Stimulated activated CD4-positive, alpha-beta T cell treated with anti-CD3 and anti-CD28 coated beads, Interleukin-1b, Interleukin-23, amount 100 ng/mL, for 4 hours (primary cell): Measurements from ENCODE around the gene TRIP13.

Source experiments
- DNase-seq, 2 donors: peaks; one replicate each; pipeline ENCODE4 v3.0.0-alpha.2; 2020; ENCODE audit warnings: low read depth in 2 of 2

Gene TRIP13

DNA sequence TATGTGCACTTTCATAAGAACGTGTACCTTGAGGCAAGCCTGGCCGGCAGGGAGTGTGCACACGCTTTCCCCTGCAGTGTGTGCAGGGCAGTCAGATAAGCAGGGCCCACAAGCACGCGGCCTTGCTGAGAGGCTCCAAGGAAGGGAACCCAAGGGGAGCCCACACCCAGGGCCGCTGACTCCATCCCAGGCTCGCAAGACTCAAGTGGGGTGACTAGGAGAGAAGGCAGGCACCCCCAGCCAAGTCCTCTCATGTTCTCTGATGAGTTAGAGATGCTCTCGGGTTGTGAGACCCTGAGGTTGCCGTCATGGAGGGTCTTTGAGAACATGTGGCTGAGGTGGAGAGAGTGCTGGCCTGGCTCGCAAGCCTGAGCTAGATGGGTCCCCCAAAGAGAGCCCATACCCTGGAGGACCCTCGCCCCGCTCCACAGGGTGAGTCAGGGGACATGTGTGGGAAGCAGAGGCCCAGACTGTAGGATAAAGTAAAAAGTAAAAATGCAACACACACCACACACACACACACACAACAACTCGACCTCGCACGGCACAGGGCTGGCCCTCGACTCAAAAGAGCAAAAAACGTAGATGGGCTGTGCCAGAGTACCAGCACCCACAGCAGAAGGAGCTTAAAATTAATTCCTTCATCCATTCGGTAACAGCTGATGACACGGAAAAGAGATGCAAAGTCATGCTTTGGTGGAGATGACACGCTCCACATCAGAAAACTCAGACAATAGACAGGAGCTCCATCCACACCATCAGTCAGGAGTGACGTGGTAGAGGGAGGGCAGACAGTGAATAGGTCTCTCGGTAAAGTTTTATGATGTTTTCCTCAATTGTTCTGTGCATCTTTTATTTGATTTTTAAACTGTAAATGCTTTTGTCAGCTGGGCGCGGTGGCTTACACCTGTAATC is 61.1 kb downstream of the TRIP13 start:
- no peak for DNase-seq

DNA sequence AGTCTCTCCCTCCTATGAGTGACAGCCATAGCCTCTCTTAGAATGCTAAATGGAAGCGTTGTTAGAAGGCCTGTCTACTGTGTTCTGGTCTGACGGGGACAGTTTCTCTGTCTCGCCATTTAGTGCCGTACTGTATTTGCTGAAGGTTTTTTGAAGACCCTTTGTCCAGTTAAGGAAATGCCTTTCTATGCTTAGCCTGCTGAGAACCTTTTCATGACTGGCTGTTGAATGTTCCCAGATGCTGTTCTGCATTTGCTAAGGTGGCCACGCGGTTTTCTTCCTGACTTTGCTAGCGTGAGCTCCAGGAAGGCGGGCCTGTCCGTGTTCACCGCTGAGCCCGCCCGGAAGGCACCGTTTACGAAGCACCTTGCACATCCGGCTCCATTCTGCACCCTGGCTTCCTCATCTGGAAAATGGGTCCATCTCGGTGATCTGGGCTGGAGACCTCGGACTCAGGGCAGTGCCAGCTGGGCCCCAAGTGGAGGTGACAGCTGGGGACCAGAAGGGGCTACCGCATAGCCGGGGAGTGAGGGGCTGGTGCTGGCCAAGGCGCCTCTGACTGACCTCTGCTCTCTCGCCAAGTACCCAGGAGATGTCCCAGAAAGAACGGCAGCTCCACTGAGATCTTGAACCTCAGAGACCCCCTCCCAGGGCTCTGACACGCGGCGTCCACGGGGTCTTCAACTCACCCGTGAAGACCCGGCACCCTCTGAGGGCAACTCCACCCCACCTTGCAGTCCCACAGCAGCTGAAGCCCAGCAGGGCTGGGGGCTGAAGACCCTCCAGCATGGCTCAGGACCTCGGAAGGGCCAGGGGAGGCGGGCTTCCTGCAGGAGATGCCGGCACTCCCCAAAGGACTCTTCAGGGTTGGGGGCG is 63.4 kb downstream of the TRIP13 start:
- no peak for DNase-seq

- no peak for DNase-seq
These were observed 64.5 kb downstream of the TRIP13 start for GRCh38 chr5:956941-957747.

- DNase-seq, result no peak
These were observed 65.2 kb downstream of the TRIP13 start for GRCh38 chr5:957748-958485.

- DNase-seq, result no peak
These were observed 66.3 kb downstream of the TRIP13 start for GRCh38 chr5:958701-959571.

DNA sequence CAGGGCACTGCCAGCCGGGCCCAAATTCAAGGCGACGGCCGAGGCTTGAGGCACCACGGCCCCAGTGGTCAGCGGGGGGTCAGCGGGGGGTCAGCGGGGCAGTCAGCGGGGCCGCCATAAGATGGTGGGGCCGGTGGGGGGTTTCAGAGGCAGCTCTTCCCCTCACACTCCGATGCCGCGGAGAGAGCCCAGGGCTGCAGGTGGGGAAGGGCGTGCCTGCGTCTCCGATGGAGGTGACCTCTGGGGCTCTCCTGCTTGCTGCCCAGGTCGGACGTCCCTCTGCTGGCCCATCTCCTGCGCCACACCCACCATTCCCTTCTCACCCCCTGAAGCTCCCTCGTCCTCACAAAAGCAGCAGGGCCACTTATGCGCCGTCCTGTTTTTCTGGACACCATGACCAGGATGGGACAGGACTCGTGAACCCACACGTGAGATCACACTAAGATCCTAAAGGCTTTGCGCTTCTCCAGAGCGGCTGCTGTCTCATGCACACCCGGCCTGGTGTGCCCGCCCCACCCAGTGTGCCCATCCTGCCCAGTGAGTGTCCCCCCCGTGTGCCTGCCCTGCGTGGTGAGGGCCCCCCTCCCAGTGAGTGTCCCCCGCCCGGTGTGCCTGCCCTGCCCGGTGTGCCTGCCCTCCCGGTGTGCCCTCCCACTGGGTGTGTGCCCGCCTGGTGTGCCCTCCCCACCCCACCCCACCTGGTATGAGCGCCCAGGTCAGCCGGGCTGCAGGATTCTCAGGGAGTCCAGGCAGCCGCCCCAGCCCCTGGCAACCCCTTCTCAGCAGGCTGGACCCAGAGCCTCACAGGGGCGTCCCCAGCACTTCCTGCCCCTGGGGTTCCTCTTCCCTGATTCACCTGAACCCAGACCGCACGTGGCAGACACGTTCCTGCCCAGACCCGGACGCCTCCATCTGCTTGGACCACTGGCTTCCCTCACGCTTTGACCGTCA is 67.2 kb downstream of the TRIP13 start:
- DNase-seq, result no peak

GRCh38 chr5:960551-960950 is 67.9 kb downstream of the TRIP13 start:
- no peak for DNase-seq

DNA sequence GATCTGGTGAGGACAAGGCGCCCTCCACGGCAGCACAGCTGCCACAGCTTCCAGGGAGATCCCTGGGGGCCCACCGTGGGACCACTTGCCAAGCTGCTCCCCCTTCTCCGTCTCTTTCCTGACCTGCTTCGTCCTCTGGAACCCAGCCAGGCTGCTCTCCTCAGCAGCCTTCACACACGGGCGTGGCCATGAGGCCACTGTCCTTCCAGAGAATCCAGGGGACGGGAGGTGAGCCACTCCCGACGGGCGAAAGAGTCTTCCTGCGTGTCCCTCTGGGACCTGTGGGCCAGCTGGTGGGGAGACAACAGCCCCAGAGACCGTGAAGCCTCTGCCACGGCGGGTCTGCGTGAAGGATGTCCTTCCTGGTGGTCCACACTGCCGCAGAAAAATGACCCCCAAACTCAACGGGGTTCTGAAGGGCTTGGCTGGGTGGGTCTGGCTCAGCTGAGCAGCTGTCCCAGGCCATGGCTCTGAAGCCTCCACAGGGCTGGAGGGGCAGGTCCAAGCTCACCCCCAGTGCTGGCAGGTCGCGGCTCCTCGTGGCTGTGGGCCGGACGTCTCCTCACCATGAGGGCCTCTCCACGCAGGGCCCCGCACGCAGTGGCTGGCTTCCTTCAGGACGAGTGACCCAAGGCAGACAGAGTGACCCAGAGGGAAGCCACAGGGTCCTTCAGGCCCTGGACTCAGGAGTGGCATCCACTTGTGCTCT is 68.5 kb downstream of the TRIP13 start:
- no peak for DNase-seq

- no peak for DNase-seq
These were observed 69.1 kb downstream of the TRIP13 start for GRCh38 chr5:961711-962240.

GRCh38 chr5:962386-962785 is 69.7 kb downstream of the TRIP13 start:
- DNase-seq, result no peak

DNA sequence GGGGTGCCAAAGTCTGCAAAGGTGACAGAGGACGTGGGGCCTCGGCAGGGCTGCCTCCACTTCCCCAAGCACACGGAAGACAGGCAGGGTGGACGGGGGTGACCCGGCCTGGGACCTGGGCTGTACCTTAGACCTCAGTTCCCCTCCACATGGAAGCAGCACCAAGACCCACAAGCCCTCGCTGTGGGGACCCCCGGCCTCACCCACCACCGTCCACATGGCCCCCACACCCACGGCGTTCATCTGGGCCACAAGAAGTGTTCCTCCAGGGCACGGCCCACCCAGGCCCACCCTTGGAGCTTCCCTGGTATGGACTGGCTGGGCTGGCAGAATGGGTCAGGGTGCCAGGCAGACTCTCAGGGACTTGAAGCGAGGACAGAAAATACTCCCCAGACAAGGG is 70.1 kb downstream of the TRIP13 start:
- DNase-seq, result no peak

- DNase-seq, result no peak
These were observed 70.6 kb downstream of the TRIP13 start for GRCh38 chr5:963310-963672.

GRCh38 chr5:963673-964531 is 71.2 kb downstream of the TRIP13 start:
- DNase-seq, result peak in 1 of 2 donors; percentile 12

GRCh38 chr5:964821-965220 is 72.1 kb downstream of the TRIP13 start:
- DNase-seq, result no peak

GRCh38 chr5:965604-966344 is 73.1 kb downstream of the TRIP13 start:
- no peak for DNase-seq

DNA sequence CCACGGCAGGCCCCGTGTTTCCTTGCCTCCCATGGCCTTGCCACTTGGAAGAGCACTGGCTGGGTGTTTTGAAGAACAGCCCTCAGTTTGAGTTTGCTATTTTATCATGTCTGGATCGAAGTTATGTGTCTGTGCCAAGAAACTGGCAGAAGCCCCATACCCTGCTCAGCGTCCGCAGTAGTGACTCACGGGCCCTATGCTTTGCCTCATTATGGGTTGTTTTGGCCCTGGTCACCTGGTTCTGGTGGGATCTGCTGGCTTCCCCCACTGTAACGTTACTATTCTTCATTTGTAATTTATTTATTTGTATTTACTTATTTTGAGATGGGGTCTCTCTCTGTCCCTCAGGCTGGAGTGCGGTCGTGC is 73.6 kb downstream of the TRIP13 start:
- no peak for DNase-seq

- no peak for DNase-seq
These were observed 74.3 kb downstream of the TRIP13 start for GRCh38 chr5:966941-967340.
